MM.1S (cell line): Measurements from ENCODE around the gene NYNRIN.
"Not testable (repeated sequence)": the region's sequence is repeated elsewhere in the genome, so short reads cannot be mapped to it uniquely, and the experiment has no call there.

Experiments used
- DNase-seq: peaks from one replicate; pipeline ENCODE4 v3.0.0-alpha.2; 2015
- H2AFZ ChIP-seq: fragments of 300-600 bp; sonication (generic); 2 replicates; pipeline ENCODE4 v1.6.0; 2016; ENCODE audit warnings: antibody characterized with exemption, low read length
- H3F3A ChIP-seq: fragments of 300-600 bp; sonication (generic); 2 replicates; pipeline ENCODE4 v1.6.1; 2016; ENCODE audit warnings: mild to moderate bottlenecking, antibody characterized with exemption, low read length, moderate library complexity, mixed read lengths; ENCODE audit not compliant: insufficient read depth
- H3K27ac ChIP-seq: fragments of 300-600 bp; sonication (generic); 2 replicates; pipeline ENCODE4 v1.5.1; 2016; ENCODE audit warnings: mild to moderate bottlenecking, low read length
- H3K27me3 ChIP-seq: fragments of 300-600 bp; sonication (generic); replicated peaks from 2 replicates; pipeline ENCODE4 v1.6.0; 2016; ENCODE audit warnings: low read length; ENCODE audit not compliant: insufficient read depth
- H3K36me3 ChIP-seq: fragments of 300-600 bp; sonication (generic); replicated peaks from 2 replicates; pipeline ENCODE4 v1.6.1; 2016; ENCODE audit warnings: mild to moderate bottlenecking, low read length, mixed read lengths; ENCODE audit not compliant: insufficient read depth
- H3K4me1 ChIP-seq: fragments of 300-600 bp; sonication (generic); 2 replicates; pipeline ENCODE4 v1.6.1; 2016; ENCODE audit warnings: low read length, mixed read lengths
- H3K4me2 ChIP-seq: fragments of 300-600 bp; sonication (generic); 2 replicates; pipeline ENCODE4 v1.6.0; 2016; ENCODE audit warnings: low read depth, low read length
- H3K4me3 ChIP-seq: fragments of 300-600 bp; sonication (generic); 2 replicates; pipeline ENCODE4 v1.5.1; 2016; ENCODE audit warnings: low read length, mixed read lengths
- H3K79me2 ChIP-seq: fragments of 300-600 bp; sonication (generic); 2 replicates; pipeline ENCODE4 v1.6.1; 2016; ENCODE audit warnings: mixed run types, low read length, mixed read lengths
- H3K9ac ChIP-seq: fragments of 300-600 bp; sonication (generic); 2 replicates; pipeline ENCODE4 v1.6.1; 2016; ENCODE audit warnings: low read length, mixed read lengths
- H3K9me2 ChIP-seq: fragments of 300-600 bp; sonication (generic); replicated peaks from 2 replicates; pipeline ENCODE4 v1.6.1; 2016; ENCODE audit warnings: mild to moderate bottlenecking, low read length, mixed read lengths; ENCODE audit not compliant: insufficient read depth
- H3K9me3 ChIP-seq: fragments of 300-600 bp; sonication (generic); replicated peaks from 2 replicates; pipeline ENCODE4 v1.6.1; 2016; ENCODE audit warnings: mild to moderate bottlenecking, low read length, mixed read lengths; ENCODE audit not compliant: insufficient read depth
- H4K20me1 ChIP-seq: fragments of 300-600 bp; sonication (generic); 2 replicates; pipeline ENCODE4 v1.6.1; 2016; ENCODE audit warnings: mild to moderate bottlenecking, low read length, moderate library complexity, mixed read lengths; ENCODE audit not compliant: insufficient read depth
- CTCF ChIP-seq: fragments of 300-600 bp; sonication (generic); IDR thresholded peaks from 2 replicates; pipeline ENCODE4 v1.5.1; 2016; ENCODE audit warnings: antibody characterized with exemption, low read length, mixed read lengths
- EZH2 ChIP-seq: fragments of 300-600 bp; sonication (generic); optimal IDR thresholded peaks from 2 replicates; pipeline ENCODE3; 2017; ENCODE audit warnings: low read depth, mild to moderate bottlenecking, antibody characterized with exemption, low read length, mixed read lengths
- EZH2phosphoT487 ChIP-seq: fragments of 300-600 bp; sonication (generic); IDR thresholded peaks from 2 replicates; pipeline ENCODE4 v1.6.1; 2018; ENCODE audit warnings: antibody characterized with exemption, low read length

NYNRIN gene

GRCh38 chr14:24370748-24371147 is 28.1 kb upstream of the NYNRIN start:
- H3K9me2 ChIP-seq = no peaks in the 10 kb centered on the region
- no peaks in the 10 kb centered on the region for H3K4me1 ChIP-seq
- H3K4me3 ChIP-seq = no peak overlapping the region
- no peak for DNase-seq
- no peaks in the 10 kb centered on the region for H3K9me3 ChIP-seq
- no peaks in the 10 kb centered on the region for H3K27me3 ChIP-seq
- H3K79me2 ChIP-seq = no peaks in the 10 kb centered on the region
- TF ChIP-seq EZH2phosphoT487 (no peak), EZH2 (no peak), CTCF (no peak)
- 0 out of 2 replicates have a peak, but pooled peaks cover 3% of the 10 kb centered on the region for H3F3A ChIP-seq
- no peak overlapping the region for H3K9ac ChIP-seq
- H4K20me1 ChIP-seq = no peaks in the 10 kb centered on the region
- H2AFZ ChIP-seq = no peak overlapping the region
- no peak overlapping the region for H3K27ac ChIP-seq
- no peaks in the 10 kb centered on the region for H3K36me3 ChIP-seq
- no peak overlapping the region for H3K4me2 ChIP-seq

GRCh38 chr14:24371605-24372004 is 27.2 kb upstream of the NYNRIN start:
- H3K4me3 ChIP-seq, H3K4me2 ChIP-seq: not testable (repeated sequence)

GRCh38 chr14:24372701-24373416 is 25.9 kb upstream of the NYNRIN start:
- Histone ChIP-seq H3K4me2 (no peak overlapping the region), H3F3A (no peaks in the 10 kb centered on the region), H3K4me1 (no peaks in the 10 kb centered on the region), H4K20me1 (no peaks in the 10 kb centered on the region), H3K27me3 (no peaks in the 10 kb centered on the region), H3K4me3 (no peak overlapping the region), H3K36me3 (no peaks in the 10 kb centered on the region), H3K9ac (no peak overlapping the region), H3K27ac (no peak overlapping the region), H3K9me3 (no peaks in the 10 kb centered on the region), H2AFZ (no peak overlapping the region), H3K9me2 (no peaks in the 10 kb centered on the region), H3K79me2 (no peaks in the 10 kb centered on the region)
- no peak for DNase-seq
- no peak for TF ChIP-seq CTCF
- no peak for TF ChIP-seq EZH2
- TF ChIP-seq EZH2phosphoT487 = no peak

More at GRCh38 chr14:24371605-24372004, 27.2 kb upstream of the NYNRIN start:
- H3K9me2 ChIP-seq, H3K36me3 ChIP-seq, H3K9ac ChIP-seq, H3F3A ChIP-seq, H4K20me1 ChIP-seq, H3K4me1 ChIP-seq, H3K27me3 ChIP-seq, DNase-seq, H3K79me2 ChIP-seq, H2AFZ ChIP-seq, H3K9me3 ChIP-seq, H3K27ac ChIP-seq: not testable (repeated sequence)

GRCh38 chr14:24376448-24377070 is 22.2 kb upstream of the NYNRIN start:
- Histone ChIP-seq H2AFZ (no peak overlapping the region), H3K9me3 (no peaks in the 10 kb centered on the region), H3K4me1 (no peaks in the 10 kb centered on the region), H3K27me3 (no peaks in the 10 kb centered on the region), H3K9me2 (no peaks in the 10 kb centered on the region), H3K36me3 (no peaks in the 10 kb centered on the region), H3K4me2 (no peak overlapping the region), H3K79me2 (no peaks in the 10 kb centered on the region), H3K4me3 (no peak overlapping the region), H3F3A (no peaks in the 10 kb centered on the region), H3K9ac (no peak overlapping the region), H3K27ac (no peak overlapping the region), H4K20me1 (no peaks in the 10 kb centered on the region)
- DNase-seq = no peak
- TF ChIP-seq EZH2phosphoT487 (no peak), EZH2 (no peak), CTCF (no peak)
